HG03139 (cell line): ENCODE results near the gene TRIM44.
"Not testable (repeated sequence)": the region's sequence is repeated elsewhere in the genome, so short reads cannot be mapped to it uniquely, and the experiment has no call there.

Experiments used
- ATAC-seq: cut with Tn5 transposase; IDR thresholded peaks from one replicate; pipeline ENCODE4 v1.9.1; 2021; ENCODE audit not compliant: unreplicated experiment

Gene TRIM44

GRCh38 chr11:35750315-35750714, 87.7 kb downstream of the TRIM44 start:
- ATAC-seq, result no peak

DNA sequence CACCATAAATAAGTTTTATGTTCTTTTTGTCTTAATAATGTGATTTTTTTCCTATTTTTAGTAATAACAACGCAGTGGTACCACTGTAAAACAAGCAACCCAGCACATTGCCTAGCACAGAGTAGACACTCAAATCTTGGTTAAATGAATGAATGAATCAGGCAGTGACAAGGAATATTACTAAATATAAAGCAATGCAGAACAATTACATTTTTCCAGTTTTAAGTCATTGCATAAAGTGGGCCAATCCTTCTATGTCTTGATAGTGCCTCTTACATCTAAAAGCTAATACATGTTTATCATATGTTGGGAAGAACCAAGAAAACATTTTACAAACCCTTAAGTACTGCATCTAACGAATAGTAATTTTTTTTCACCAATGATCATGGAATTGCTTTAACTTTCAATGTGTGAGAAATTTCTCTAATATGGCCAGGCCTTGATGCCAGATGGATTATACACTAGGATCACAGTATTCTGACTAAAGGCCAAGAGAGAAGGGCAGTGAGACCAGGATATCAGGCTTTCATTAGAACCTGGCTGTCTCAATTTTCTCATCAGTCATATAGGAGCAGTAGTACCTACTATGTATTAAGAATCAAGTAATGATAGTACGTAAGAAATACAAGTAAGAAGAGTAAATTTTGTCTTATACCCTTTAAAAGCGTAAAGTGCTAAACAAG, 88.5 kb downstream of the TRIM44 start:
- no peak for ATAC-seq

DNA sequence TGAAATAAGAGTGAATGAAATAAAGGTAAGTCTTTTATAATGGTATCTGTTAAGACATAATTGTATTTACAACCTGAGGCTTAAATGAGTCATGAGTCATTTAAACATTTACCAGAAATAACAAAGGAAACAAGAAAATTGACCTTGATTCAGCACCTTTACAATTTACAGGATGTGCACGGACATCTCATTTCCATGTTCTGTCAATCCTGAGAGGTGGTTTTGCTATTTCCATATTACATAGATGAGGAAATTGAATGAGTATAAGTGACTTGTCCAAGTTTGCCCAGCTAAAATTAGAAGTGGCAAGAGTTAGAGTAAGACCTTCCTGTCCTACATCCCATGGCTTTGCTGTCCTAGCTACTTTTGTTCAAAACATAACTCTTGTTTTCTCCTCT, 89.1 kb downstream of the TRIM44 start:
- no peak for ATAC-seq

DNA sequence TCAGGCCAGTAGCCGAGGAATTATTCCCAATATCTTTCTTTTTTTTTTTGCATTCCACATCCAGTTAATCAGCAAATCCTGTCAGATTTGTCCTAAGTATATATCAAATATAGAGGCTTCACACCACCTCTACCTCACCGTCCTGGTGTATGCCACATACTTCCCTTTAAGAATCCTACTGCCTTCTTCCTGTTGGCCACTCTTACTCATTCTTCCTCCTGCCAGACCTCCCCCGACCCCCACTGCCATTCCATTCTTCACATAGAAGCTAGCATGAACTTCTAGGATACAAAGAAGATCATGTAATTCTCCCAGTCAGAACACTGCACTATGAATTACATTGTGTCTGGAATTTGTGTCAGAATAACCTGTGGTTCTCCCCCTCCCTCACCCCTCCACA, 89.5 kb downstream of the TRIM44 start:
- no peak for ATAC-seq

DNA sequence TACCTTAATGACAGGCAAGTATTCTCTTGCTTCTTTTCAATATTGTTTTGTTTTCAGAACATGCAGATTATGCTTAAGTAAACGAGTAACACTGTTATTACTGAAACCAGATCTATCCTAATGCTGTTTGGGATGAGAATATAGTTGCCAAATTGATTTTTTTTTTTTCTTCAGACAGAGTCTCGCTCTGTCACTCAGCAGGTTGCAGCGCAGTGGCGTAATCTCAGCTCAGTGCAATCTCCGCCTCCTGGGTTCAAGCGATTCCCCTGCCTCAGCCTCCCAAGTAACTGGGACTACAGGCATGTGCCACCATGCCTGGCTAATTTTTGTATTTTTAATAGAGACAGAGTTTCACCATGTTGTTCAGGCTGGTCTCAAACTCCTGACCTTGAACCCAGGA, 91.0 kb downstream of the TRIM44 start:
- not testable (repeated sequence) for ATAC-seq

DNA sequence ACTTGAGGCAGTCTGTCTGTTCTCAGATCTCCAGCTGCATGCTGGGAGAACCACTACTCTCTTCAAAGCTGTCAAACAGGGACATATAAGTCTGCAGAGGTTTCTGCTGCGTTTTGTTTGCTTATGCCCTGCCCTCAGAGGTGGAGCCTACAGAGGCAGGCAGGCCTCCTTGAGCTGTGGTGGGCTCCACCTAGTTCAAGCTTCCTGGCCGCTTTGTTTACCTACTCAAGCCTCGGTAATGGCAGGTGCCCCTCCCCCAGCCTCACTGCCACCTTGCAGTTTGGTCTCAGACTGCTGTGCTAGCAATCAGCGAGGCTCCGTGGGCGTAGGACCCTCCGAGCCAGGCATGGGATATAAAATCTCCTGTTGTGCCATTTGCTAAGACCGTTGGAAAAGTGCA, 97.4 kb downstream of the TRIM44 start:
- not testable (repeated sequence) for ATAC-seq

- ATAC-seq, result no peak
Observed at GRCh38 chr11:35761899-35762298, 99.3 kb downstream of the TRIM44 start.

GRCh38 chr11:35763301-35763700, 100.7 kb downstream of the TRIM44 start:
- ATAC-seq, result no peak

- ATAC-seq, result no peak
Observed at GRCh38 chr11:35763765-35764164, 101.2 kb downstream of the TRIM44 start.

GRCh38 chr11:35764417-35764816, 101.8 kb downstream of the TRIM44 start:
- no peak for ATAC-seq

GRCh38 chr11:35765211-35765610, 102.6 kb downstream of the TRIM44 start:
- no peak for ATAC-seq

GRCh38 chr11:35766651-35767050, 104.1 kb downstream of the TRIM44 start:
- ATAC-seq, result no peak

GRCh38 chr11:35770425-35770824, 107.8 kb downstream of the TRIM44 start:
- not testable (repeated sequence) for ATAC-seq

DNA sequence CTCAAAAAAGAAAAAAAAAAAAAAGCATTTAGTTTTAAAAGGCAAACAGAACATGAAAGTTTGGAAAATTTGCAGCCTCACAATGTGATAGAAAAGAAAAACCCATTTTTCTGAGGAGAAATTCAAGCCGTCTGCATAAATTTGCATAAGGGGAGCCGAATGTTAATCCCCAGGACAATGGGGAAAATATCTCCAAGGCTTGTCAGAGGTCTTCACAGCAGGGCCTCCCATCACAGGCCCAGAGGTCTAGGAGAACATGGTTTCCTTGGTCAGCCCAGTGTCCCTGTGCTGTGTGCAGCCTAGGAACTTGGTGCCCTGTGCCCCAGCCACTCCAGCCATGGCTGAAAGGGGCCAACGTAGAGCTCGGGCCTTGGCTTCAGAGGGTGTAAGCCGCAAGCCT, 109.1 kb downstream of the TRIM44 start:
- no peak for ATAC-seq

DNA sequence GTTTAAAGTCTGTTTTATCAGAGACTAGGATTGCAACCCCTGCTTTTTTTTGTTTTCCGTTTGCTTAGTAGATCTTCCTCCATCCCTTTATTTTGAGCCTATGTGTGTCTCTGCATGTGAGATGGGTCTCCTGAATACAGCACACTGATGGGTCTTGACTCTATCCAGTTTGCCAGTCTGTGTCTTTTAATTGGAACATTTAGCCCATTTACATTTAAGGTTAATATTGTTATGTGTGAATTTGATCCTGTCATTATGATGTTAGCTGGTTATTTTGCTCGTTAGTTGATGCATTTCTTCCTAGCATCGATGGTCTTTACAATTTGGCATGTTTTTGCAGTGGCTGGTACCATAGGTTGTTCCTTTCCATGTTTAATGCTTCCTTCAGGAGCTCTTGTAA, 114.7 kb downstream of the TRIM44 start:
- not testable (repeated sequence) for ATAC-seq

DNA sequence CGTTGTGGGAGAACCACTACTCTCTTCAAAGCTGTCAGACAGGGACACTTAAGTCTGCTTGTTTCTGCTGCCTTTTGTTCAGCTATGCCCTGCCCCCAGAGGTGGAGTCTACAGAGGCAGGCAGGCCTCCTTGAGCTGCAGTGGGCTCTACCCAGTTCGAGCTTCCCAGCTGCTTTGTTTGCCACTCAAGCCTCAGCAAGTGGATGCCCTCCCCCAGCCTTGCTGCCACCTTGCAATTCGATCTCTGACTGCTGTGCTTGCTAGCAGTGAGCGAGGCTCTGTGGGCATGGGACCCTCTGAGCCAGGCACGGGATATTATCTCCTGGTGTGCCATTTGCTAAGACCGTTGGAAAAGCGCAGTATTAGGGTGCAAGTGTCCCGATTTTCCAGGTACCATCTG, 116.4 kb downstream of the TRIM44 start:
- ATAC-seq, result not testable (repeated sequence)

DNA sequence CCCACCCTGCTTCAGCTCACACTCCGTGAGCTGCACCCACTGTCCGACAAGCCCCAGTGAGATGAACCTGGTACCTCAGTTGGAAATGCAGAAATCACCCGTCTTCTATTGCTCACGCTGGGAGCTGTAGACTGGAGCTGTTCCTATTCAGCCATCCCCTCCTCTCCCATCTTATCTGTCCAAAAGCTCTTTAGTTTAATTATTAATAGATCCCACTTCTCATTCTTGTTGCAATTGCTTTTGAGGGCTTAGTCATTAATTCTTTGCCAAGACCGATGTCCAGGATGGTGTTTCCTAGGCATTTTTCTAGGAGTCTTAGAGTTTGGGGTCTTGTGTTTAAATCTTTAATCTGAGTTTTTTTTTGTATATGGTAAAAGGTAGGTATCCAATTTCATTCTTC, 116.8 kb downstream of the TRIM44 start:
- ATAC-seq, result no peak

DNA sequence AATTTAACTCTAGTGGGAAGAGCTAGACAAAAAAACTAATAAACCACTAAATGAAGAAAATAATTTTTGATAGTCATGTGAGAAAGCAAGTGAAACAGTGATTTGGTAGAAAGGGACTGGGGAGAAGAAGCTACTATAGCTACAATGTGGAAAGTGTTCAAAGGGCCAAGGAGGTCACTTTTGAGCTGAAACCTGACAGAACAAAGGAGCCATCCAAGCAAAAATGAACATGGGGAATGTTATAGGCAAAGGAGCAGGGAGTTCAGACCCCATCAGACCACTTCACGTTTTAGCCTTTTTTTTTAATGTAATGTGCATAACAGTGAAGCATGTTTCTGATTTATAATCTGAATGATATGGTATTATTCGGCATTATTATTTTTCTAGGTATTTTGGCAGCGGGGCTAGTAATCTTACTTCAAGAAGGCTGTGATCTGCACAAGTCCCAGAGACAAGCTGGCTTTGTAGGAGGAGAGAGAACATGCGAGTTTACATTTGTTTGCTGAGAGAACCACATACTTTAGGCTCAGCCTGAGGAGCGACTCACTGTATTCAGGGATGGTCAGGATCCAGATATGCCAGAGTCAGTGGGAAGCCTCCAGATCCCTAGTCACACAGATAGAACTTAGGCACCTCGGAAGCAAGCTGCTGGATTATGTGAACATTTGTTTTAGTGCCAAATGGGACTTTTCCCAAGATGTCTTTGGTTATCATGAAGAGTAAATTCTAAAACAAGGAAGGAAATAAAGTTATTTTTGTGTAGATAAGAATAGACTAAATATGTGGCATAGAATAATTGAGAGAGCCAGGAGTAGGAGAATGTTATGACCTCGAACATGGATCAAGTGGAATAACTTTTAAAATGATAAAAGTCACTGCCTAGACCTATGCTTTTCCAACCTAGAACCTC, 118.6 kb downstream of the TRIM44 start:
- ATAC-seq, result no peak

- no peak for ATAC-seq
Observed at GRCh38 chr11:35781861-35782470, 119.4 kb downstream of the TRIM44 start.

DNA sequence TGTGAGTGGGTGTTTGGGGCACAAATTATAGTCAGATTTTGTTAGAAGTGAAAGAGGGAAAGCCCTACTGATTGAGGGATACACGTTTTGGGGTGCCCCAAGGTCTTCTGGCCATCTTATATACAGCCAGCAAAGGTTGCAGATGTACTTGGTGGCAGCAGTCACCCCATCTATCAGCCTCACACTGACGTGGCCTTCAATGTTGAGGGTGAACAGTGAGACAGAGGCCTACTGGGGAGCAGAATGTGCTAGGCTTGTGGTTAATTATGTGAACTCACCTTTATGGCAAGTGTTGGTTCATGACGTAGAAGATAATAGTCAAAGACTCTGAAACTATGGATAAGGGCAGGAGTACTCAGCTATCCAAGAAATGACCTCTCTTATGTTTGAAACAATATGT, 121.2 kb downstream of the TRIM44 start:
- no peak for ATAC-seq

- ATAC-seq, result peak; percentile 43
Observed at GRCh38 chr11:35784699-35785098, 122.1 kb downstream of the TRIM44 start.
